ENCODE results near the gene FBXO33. TPM values are rescaled to one million over a fixed set of nuclear protein-coding genes. Genes with fewer than 3 reads are reported as not detected.

The FBXO33 gene
- polyA plus RNA-seq, 2 of the 4 experiments (the other 2 are of a cell fraction) = 8.2 to 10.6 TPM

- H3K4me2 ChIP-seq = no peak overlapping the region
- H3K27ac ChIP-seq = no peak overlapping the region
- WGBS (ENCODE audit: missing lambda C conversion rate) = 54% methylated on average over 4 of the region's 4 CpGs
- no peak overlapping the region for H3K4me3 ChIP-seq
- peak; percentile 80 to 87 for ATAC-seq
- TF ChIP-seq REST (IDR thresholded peaks at IDR 0.05) (no peak), SMC3 (IDR thresholded peaks at IDR 0.05) (peak; percentile 75), RAD21 (conservative IDR thresholded peaks at IDR 0.05 in 1 of 2, IDR thresholded peaks at IDR 0.05 in 1 of 2) (peak; percentile 84 to 88)
- TF ChIP-seq, protein P1, sequence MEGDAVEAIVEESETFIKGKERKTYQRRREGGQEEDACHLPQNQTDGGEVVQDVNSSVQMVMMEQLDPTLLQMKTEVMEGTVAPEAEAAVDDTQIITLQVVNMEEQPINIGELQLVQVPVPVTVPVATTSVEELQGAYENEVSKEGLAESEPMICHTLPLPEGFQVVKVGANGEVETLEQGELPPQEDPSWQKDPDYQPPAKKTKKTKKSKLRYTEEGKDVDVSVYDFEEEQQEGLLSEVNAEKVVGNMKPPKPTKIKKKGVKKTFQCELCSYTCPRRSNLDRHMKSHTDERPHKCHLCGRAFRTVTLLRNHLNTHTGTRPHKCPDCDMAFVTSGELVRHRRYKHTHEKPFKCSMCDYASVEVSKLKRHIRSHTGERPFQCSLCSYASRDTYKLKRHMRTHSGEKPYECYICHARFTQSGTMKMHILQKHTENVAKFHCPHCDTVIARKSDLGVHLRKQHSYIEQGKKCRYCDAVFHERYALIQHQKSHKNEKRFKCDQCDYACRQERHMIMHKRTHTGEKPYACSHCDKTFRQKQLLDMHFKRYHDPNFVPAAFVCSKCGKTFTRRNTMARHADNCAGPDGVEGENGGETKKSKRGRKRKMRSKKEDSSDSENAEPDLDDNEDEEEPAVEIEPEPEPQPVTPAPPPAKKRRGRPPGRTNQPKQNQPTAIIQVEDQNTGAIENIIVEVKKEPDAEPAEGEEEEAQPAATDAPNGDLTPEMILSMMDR (IDR thresholded peaks at IDR 0.05) = peak; percentile 81
- FAIRE-seq = no peak
- POLR2A ChIA-PET = interaction anchor here (0.7 to 1.0 kb wide), 3 partner anchors 102 to 198 kb away, joined by 3 read pairs; partner anchors contain the start of gene TRAPPC6B
- peaks cover 4% of the 10 kb centered on the region; the same call in 1 of the 3 replicates for H3K9me3 ChIP-seq
- DNase-seq (ENCODE audit: low read depth in 1 of 2, low spot score in 1 of 2) = peak; percentile 47 to 77
- H3K4me1 ChIP-seq = no peaks in the 10 kb centered on the region
- CTCF ChIA-PET = interaction anchor here (0.6 to 2.1 kb wide), 18 partner anchors 9 to 266 kb away, joined by 3 to 10 read pairs (median 4); partner anchors contain the start of gene GEMIN2
Measured at GRCh38 chr14:39368261-39368959, 63.8 kb downstream of the FBXO33 start.

DNA sequence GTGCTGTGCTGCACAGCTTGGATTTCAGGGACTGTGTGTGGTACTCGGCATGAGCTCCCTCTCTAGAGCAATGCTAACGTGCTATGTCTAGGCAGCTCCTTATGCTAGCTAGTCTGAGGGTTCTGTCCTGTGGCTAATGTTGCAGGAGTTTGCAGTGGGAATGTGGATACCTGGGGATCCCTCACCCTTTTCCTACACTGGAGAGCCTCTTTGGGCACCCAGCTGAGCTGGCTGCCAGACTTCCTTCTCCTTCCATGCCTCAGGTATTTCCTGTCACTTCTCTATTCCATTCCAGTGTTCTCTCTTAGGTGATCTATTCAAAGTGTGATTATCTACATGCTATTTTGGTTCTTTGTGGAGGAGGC, 64.9 kb downstream of the FBXO33 start:
- no peak overlapping the region for H3K27ac ChIP-seq
- 89% methylated on average over 2 of the region's 2 CpGs for WGBS (ENCODE audit: missing lambda C conversion rate)
- CTCF ChIA-PET = interaction anchor here (0.6 to 2.8 kb wide), 4 partner anchors 20 to 261 kb away, joined by 3 to 9 read pairs (median 6); no protein-coding TSS in a partner anchor
- DNase-seq (ENCODE audit: low read depth in 1 of 2, low spot score in 1 of 2) (no peak), ATAC-seq (peak; percentile 45 to 50; a peak in 4 of 6 replicates), FAIRE-seq (peak; percentile 23)
- no peak overlapping the region for H3K4me3 ChIP-seq
- H3K4me2 ChIP-seq = no peak overlapping the region
- H3K9me3 ChIP-seq = peaks cover 4% of the 10 kb centered on the region; the same call in 1 of the 3 replicates
- POLR2A ChIA-PET = no interaction called here
- TF ChIP-seq PHF8 (IDR thresholded peaks at IDR 0.05; ENCODE audit: borderline replicate concordance, low read depth) = no peak
- TF ChIP-seq, protein P2, sequence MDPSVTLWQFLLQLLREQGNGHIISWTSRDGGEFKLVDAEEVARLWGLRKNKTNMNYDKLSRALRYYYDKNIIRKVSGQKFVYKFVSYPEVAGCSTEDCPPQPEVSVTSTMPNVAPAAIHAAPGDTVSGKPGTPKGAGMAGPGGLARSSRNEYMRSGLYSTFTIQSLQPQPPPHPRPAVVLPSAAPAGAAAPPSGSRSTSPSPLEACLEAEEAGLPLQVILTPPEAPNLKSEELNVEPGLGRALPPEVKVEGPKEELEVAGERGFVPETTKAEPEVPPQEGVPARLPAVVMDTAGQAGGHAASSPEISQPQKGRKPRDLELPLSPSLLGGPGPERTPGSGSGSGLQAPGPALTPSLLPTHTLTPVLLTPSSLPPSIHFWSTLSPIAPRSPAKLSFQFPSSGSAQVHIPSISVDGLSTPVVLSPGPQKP (IDR thresholded peaks at IDR 0.05; ENCODE audit: low read depth, low read length) = no peak
- TF ChIP-seq E2F6 (IDR thresholded peaks at IDR 0.05; ENCODE audit: borderline replicate concordance, low read depth) = no peak
- TF ChIP-seq HEYL (CRISPR knock-in tag; IDR thresholded peaks at IDR 0.05) = no peak
- no peak for TF ChIP-seq TFCP2L1 (CRISPR knock-in tag; IDR thresholded peaks at IDR 0.05)
- TF ChIP-seq CHD4 (IDR thresholded peaks at IDR 0.05; ENCODE audit: borderline replicate concordance) = no peak
- TF ChIP-seq MAFK (IDR thresholded peaks at IDR 0.05; ENCODE audit: partially characterized antibody) = no peak
- TF ChIP-seq RAD21 (conservative IDR thresholded peaks at IDR 0.05 in 1 of 2, IDR thresholded peaks at IDR 0.05 in 1 of 2) = no peak
- TF ChIP-seq GATA3 (IDR thresholded peaks at IDR 0.05; ENCODE audit: borderline replicate concordance) = no peak
- TF ChIP-seq FOSL2 (IDR thresholded peaks at IDR 0.05) = no peak
- TF ChIP-seq FOSL2 (CRISPR knock-in tag; IDR thresholded peaks at IDR 0.05) = no peak
- TF ChIP-seq KDM5A (IDR thresholded peaks at IDR 0.05) = no peak
- TF ChIP-seq CBX2 (IDR thresholded peaks at IDR 0.05; ENCODE audit: borderline replicate concordance, low read depth) = no peak
- TF ChIP-seq FOXS1 (CRISPR knock-in tag; IDR thresholded peaks at IDR 0.05) = no peak
- TF ChIP-seq ZC3H11A (IDR thresholded peaks at IDR 0.05) = no peak
- no peak for TF ChIP-seq HOXB5 (CRISPR knock-in tag; IDR thresholded peaks at IDR 0.05)
- no peak for TF ChIP-seq HMGXB4 (CRISPR knock-in tag; IDR thresholded peaks at IDR 0.05; ENCODE audit: borderline replicate concordance)
- no peaks in the 10 kb centered on the region for H3K4me1 ChIP-seq

Data from A549 (cell line).